ENCODE data around the gene OTOS.

OTOS gene

DNA sequence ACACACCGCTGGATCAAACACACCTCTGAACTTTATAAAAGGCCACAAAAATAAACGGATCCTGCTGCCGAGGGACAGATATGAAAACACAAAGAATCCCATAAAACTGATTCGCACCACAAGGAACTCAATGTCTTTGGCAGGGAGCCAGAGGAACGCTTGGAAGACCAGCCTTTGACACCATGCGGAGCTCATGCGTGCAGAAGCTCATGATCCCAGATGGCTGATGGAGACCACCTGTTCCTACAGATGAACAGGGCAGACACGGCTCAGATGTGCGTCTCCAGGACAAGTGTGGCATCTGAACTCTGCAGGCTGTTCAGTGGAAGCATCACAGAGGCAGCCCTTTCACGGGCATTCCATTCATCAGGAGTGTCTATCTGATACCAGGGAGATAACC is 29.2 kb downstream of the OTOS start:
- DNase-seq, result no peak

DNA sequence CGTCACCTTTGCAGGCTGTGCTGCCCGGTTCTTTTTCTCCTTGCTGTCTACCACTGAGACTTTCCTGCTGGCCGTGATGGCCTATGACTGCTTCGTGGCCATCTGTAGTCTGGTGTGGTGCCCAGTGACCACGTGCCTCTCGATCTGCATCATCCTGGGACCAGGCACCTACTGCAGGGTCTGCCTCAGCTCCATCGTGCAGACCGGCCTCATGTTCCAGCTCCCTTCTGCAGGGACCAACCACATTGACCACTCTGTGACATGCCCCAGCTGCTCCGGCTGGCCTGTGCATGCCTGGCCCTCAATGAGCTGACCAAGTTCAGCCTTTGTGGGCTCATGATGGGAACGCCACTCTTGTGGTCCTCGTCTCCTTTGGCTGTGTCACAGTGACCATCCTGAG is 31.1 kb downstream of the OTOS start:
- no peak for DNase-seq

GRCh38 chr2:240107477-240107796 is 33.0 kb downstream of the OTOS start:
- DNase-seq, result no peak

DNA sequence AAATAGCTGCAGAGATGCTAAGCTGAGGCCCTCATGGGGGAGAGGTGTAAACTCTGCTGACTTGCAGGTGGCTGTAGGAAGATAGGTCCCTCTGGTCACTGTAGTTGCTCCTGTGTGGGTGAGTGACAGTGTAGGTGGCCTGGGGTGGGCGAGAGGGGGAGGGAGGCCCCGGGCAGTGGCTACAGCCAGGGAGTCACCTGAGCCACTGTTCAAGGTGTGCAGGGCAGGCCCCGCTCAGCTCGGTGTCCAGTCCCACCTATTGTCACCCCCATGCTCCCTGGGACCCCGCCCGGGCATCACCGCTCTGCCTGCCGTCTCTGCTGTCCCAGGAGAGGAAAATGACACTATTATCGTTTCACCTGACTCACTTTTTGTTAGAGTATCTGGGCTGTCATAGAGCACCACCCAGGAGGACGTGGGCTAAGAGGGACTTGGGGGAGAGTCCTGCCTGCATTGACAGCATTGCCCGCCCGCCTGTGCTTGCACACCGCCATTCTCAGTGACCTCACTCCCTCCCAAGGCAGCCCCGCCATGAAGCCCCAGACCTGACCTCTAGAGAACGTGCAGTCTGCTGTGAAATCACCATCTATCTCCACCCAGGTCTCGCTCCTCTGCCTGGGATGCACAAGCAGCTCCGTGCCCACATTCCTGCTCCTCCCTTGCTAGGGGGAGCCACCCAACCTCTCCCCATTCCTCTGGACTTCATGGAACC is 33.5 kb downstream of the OTOS start:
- no peak for DNase-seq

DNA sequence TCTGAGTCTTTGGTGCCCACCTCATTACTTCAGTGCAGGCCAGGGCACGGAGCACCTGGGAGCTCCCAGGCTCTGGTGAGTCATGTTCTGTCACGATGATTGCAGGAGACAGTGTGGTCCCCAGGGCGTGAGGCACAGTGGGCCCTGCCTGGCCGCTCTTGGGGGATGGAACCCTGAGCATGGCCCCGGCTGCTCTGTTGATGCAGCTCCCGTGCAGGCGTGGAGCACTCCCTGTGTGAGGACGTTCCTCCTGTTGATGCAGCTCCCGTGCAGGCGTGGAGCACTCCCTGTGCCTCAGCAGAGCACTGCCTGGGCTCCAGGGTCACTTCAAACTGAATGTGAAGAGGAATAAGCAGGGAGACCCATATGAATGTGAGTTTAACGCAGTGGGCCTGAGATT is 34.5 kb downstream of the OTOS start:
- no peak for DNase-seq

GRCh38 chr2:240103136-240103535 is 37.3 kb downstream of the OTOS start:
- DNase-seq, result no peak

GRCh38 chr2:240098349-240098748 is 42.1 kb downstream of the OTOS start:
- no peak for DNase-seq

DNA sequence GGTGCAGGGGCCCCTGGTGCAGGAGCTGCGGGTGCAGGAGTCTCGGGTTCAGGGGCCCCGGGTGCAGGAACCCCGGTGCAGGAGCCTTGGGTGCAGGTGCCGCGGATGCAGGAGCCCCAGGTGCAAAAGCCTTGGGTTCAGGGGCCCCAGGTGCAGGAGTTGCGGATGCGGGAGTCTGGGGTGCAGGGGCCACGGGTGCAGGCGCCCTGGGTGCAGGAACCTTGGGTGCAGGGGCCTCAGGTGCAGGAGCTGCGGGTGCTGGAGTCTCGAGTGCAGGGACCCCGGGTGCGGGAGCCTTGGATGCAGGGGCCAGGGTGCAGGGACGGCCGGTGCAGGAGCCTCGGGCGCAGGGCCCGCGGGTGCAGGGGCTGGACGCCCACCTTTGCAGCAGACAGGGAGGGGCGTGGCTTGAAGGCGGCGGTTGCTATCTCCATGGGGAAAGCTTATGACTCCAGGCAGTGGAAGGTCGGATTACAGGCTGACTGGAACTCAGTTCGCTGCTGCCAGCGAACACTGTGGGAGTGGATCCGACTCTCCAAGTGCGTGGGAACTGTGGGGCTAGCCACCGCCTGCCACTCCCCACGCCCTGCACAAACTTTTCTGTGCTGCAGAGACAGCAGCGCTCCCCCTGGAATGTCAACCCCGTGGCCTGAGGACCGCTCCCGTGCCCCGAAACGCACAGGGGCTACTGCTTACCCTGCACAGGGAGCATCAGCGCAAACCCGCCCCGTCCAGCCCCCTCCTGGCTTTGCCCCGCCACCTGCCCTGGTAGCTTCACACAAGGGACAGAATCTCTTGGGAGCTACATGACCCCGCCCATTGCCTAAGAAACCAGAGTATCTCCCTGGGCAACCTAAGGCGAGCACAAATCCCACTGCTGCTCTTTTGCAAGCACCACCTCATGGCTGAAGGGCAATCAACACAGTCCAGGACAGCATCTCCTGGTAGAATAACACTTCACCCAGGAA is 44.6 kb downstream of the OTOS start:
- DNase-seq, result no peak

DNA sequence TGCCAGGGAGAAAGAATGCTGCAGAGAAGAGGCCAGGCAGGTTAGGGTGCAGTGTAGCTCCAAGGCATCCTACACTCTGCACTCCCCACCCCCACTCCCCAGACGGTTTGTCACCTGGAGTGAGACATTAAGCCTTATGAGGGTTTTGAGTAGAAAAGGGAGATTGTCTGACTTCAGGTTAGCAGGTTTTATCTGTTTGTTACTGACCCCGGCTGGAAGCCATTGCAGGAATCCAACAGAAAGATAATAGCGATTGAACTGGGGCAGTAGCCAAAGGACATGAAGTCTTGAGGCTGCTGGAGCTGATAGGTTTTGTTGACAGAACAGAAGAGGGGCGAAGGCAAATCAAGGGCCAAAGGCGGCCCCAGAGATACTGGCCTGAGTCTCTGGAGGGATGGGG is 51.2 kb downstream of the OTOS start:
- no peak for DNase-seq
